ENCODE measurements around the gene IQGAP2. TPM values are rescaled to one million over a fixed set of nuclear protein-coding genes. Genes with fewer than 3 reads are reported as not detected.

Gene IQGAP2
- total RNA-seq, 2 donors from 2014 or later = 15.3 to 17.6 TPM

DNA sequence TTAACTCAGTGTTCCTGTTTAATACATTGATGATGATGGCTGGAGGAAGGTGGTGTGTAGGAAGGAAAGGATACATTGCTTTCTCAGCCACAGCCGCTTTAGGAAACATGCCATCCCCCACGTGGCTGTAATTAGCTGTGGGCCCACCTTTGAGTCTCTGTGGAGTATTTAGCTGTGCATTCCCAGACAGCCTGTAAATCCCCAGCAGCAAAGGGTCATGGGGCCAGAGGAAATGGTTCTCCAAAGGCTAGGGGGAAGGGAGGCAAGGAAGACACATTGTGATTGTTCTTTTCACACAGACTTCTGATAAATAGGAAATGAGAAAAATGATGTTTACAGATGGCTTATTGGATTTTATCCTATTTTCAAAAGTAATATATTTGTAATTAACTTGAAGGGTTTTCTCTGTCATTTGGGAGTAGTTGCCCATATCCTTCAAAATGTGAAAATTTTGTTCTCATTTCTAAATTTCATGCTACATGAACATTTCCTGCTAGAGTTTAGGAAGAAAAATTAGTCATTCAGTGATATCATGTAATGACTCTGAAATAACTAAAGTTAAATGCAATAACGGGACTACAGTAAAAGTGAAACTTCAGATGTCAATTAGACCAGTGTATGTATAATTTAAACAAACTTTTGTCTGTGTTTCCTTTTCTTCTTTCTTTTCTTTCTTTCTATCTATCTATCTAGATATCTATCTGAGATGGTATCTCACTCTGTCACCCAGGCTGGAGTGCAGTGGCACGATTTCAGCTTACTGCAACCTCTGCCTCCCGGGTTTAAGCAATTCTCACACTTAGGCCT is 288.6 kb downstream of the IQGAP2 start:
- peaks cover 10 to 34% of the 10 kb centered on the region in 2 donors for H3K4me1 ChIP-seq (ENCODE audit: control insufficient read depth in 1 of 2, low read depth in 2 of 2)
- DNase-seq (ENCODE audit: low spot score) (no peak), ATAC-seq (ENCODE audit: insufficient number of reproducible peaks, low FRiP score, low read depth) (no peak)
- peak overlapping the region; percentile 31 for H3K27ac ChIP-seq
- H3K4me3 ChIP-seq = no peak overlapping the region
- no peaks in the 10 kb centered on the region for H3K27me3 ChIP-seq (replicated peaks; ENCODE audit: insufficient read depth)
- no peaks in the 10 kb centered on the region for H3K36me3 ChIP-seq
- no peaks in the 10 kb centered on the region for H3K9me3 ChIP-seq
- no peak for TF ChIP-seq CTCF (IDR thresholded peaks at IDR 0.05)

GRCh38 chr5:76692274-76692540 is 289.1 kb downstream of the IQGAP2 start:
- Histone ChIP-seq H3K9me3 (no peaks in the 10 kb centered on the region), H3K27ac (no peak overlapping the region), H3K36me3 (no peaks in the 10 kb centered on the region), H3K4me3 (no peak overlapping the region), H3K27me3 (replicated peaks; ENCODE audit: insufficient read depth) (no peaks in the 10 kb centered on the region), H3K4me1 (ENCODE audit: control insufficient read depth in 1 of 2, low read depth in 2 of 2) (peaks cover 10 to 34% of the 10 kb centered on the region in 2 donors)
- DNase-seq (ENCODE audit: low spot score) = no peak
- ATAC-seq (ENCODE audit: insufficient number of reproducible peaks, low FRiP score, low read depth) = no peak
- no peak for TF ChIP-seq CTCF (IDR thresholded peaks at IDR 0.05)

DNA sequence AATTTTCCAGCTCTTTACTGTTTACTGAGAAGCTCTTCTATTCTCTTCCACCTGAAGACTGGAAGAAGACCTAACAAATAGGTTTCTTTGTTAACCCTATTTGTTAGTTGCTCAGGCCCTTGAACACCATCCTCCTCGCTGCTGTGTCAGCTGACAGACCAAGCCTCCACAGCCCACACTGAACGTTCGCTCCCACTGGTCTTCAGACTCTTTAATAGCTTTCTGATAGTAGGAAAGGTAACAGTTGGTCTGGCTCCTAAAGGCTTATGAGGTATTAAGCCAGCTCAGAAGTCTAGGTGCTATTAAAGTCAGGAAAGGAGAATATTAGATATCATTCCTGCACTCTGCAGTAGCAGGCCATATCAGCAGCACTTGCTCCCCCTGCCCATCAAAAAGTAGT is 289.6 kb downstream of the IQGAP2 start:
- H3K27me3 ChIP-seq (replicated peaks; ENCODE audit: insufficient read depth) = no peaks in the 10 kb centered on the region
- no peak for DNase-seq (ENCODE audit: low spot score)
- no peak for TF ChIP-seq CTCF (IDR thresholded peaks at IDR 0.05)
- no peak overlapping the region for H3K4me3 ChIP-seq
- H3K27ac ChIP-seq = no peak overlapping the region
- no peak for ATAC-seq (ENCODE audit: insufficient number of reproducible peaks, low FRiP score, low read depth)
- H3K4me1 ChIP-seq (ENCODE audit: control insufficient read depth in 1 of 2, low read depth in 2 of 2) = peaks cover 10 to 34% of the 10 kb centered on the region in 2 donors
- H3K9me3 ChIP-seq = no peaks in the 10 kb centered on the region
- no peaks in the 10 kb centered on the region for H3K36me3 ChIP-seq

GRCh38 chr5:76693141-76693540 is 290.1 kb downstream of the IQGAP2 start:
- no peaks in the 10 kb centered on the region for H3K27me3 ChIP-seq (replicated peaks; ENCODE audit: insufficient read depth)
- no peak for ATAC-seq (ENCODE audit: insufficient number of reproducible peaks, low FRiP score, low read depth)

DNA sequence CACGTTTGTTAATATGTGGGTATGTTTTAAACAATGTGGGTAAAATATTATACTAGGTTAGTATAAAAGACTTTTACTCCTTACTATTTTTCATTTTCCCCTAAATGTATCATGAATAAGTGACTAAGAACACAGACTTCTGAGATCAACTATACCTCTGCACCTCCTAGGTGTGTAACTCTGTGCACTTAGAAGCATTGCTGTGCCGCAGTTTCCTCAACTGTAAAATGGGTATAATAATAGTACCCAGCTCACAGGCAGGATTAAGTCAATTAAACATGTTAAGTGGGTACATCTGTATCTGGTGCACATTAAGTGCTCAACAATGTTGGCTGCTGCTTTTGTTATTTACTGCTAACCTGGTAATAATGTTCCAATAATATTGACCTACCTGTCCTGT is 291.2 kb downstream of the IQGAP2 start:
- Histone ChIP-seq H3K4me3 (no peak overlapping the region), H3K27ac (no peak overlapping the region), H3K4me1 (ENCODE audit: control insufficient read depth in 1 of 2, low read depth in 2 of 2) (peaks cover 10 to 28% of the 10 kb centered on the region in 2 donors), H3K36me3 (no peaks in the 10 kb centered on the region), H3K9me3 (no peaks in the 10 kb centered on the region), H3K27me3 (replicated peaks; ENCODE audit: insufficient read depth) (no peaks in the 10 kb centered on the region)
- ATAC-seq (ENCODE audit: insufficient number of reproducible peaks, low FRiP score, low read depth) (no peak), DNase-seq (ENCODE audit: low spot score) (no peak)
- TF ChIP-seq CTCF (IDR thresholded peaks at IDR 0.05) = no peak

More at GRCh38 chr5:76693141-76693540, 290.1 kb downstream of the IQGAP2 start:
- no peak overlapping the region for H3K4me3 ChIP-seq
- TF ChIP-seq CTCF (IDR thresholded peaks at IDR 0.05) = no peak
- H3K9me3 ChIP-seq = no peaks in the 10 kb centered on the region
- H3K27ac ChIP-seq = no peak overlapping the region
- H3K36me3 ChIP-seq = no peaks in the 10 kb centered on the region
- H3K4me1 ChIP-seq (ENCODE audit: control insufficient read depth in 1 of 2, low read depth in 2 of 2) = peaks cover 10 to 34% of the 10 kb centered on the region in 2 donors
- DNase-seq (ENCODE audit: low spot score) = no peak
